Measurements from ENCODE around the gene MYO1D. TPM values are rescaled to one million over a fixed set of nuclear protein-coding genes. Genes with fewer than 3 reads are reported as not detected.

The MYO1D gene
- total and polyA plus RNA-seq, 2 donors (not counting 1 experiment from before 2014, with no cell fraction given), result 5.4 to 26.7 TPM

GRCh38 chr17:32502013-32502412 is 374.9 kb downstream of the MYO1D start:
- ChIA-PET CTCF (interaction anchor here (1.4 kb wide), 1 partner anchor 40 kb away, joined by 3 read pairs; no protein-coding TSS in a partner anchor), POLR2A (no interaction called here)
- intact Hi-C loops (cut with micrococcal nuclease), result no loop called here
- 100% methylated on average over 2 of the region's 3 CpGs for WGBS (ENCODE audit: insufficient coverage)
- H3K4me2 ChIP-seq (replicated peaks; ENCODE audit: low read depth, low read length, poor library complexity, severe bottlenecking), result no peak overlapping the region
- H3K27me3 ChIP-seq (replicated peaks in 1 of 4; ENCODE audit: control extremely low read depth in 1 of 4, control insufficient read depth in 3 of 4, insufficient read depth in 4 of 4, low read length in 3 of 4), result no peaks in the 10 kb centered on the region
- DNase-seq (no peak), ATAC-seq (ENCODE audit: low read depth) (no peak)
- H3K79me2 ChIP-seq (ENCODE audit: control insufficient read depth, insufficient read depth, low read length), result peaks cover 16% of the 10 kb centered on the region
- TF ChIP-seq EZH2 (IDR thresholded peaks at IDR 0.05; ENCODE audit: borderline replicate concordance, insufficient read depth, low read depth, low read length, poor library complexity, severe bottlenecking) (no peak), CTCF (IDR thresholded peaks at IDR 0.05) (no peak)
- H3K9me3 ChIP-seq (ENCODE audit: control extremely low read depth in 1 of 3, control insufficient read depth in 2 of 3, insufficient read depth in 1 of 3, low read length in 2 of 3), result no peaks in the 10 kb centered on the region
- H3K4me1 ChIP-seq (ENCODE audit: control insufficient read depth in 2 of 2, insufficient read depth in 2 of 2, low read length in 2 of 2), result peaks cover 41 to 47% of the 10 kb centered on the region in 2 donors
- H3K27me3 Mint-ChIP-seq, result no peaks in the 10 kb centered on the region
- no peak overlapping the region for H2AFZ ChIP-seq (ENCODE audit: insufficient read depth, low read depth, low read length, poor library complexity, severe bottlenecking)
- no peaks in the 10 kb centered on the region for H3K9me3 Mint-ChIP-seq (ENCODE audit: insufficient read depth)
- H3K4me1 Mint-ChIP-seq, result peaks cover 46% of the 10 kb centered on the region
- H3K4me3 Mint-ChIP-seq, result no peak overlapping the region
- peak overlapping the region in 1 of 2 donors; percentile 95 for H3K27ac ChIP-seq (ENCODE audit: low read length in 2 of 2)
- H4K20me1 ChIP-seq (ENCODE audit: control insufficient read depth, insufficient read depth, low read length, poor library complexity, severe bottlenecking), result no peaks in the 10 kb centered on the region
- H3K27ac Mint-ChIP-seq, result peak overlapping the region; percentile 63
- H3K9ac ChIP-seq (ENCODE audit: low read length), result no peak overlapping the region
- no peaks in the 10 kb centered on the region for H3K36me3 ChIP-seq (replicated peaks in 1 of 2; ENCODE audit: control extremely low read depth in 1 of 2, control insufficient read depth in 1 of 2, extremely low read depth in 1 of 2, insufficient read depth in 2 of 2, low read length in 1 of 2)
- no peak overlapping the region for H3K4me3 ChIP-seq (ENCODE audit: control extremely low read depth in 1 of 5, extremely low read depth in 1 of 5, insufficient read depth in 1 of 5, low read depth in 2 of 5, low read length in 4 of 5)

- DNase-seq (no peak), ATAC-seq (ENCODE audit: low read depth) (no peak)
- peaks cover 23% of the 10 kb centered on the region for H3K79me2 ChIP-seq (ENCODE audit: control insufficient read depth, insufficient read depth, low read length)
- POLR2A ChIA-PET, result no interaction called here
- no peak overlapping the region for H3K9ac ChIP-seq (ENCODE audit: low read length)
- peaks cover 42 to 47% of the 10 kb centered on the region in 2 donors for H3K4me1 ChIP-seq (ENCODE audit: control insufficient read depth in 2 of 2, insufficient read depth in 2 of 2, low read length in 2 of 2)
- CTCF ChIA-PET, result interaction anchor here (1.6 kb wide), 1 partner anchor 14 kb away, joined by 4 read pairs; no protein-coding TSS in a partner anchor
- no peaks in the 10 kb centered on the region for H3K36me3 ChIP-seq (replicated peaks in 1 of 2; ENCODE audit: control extremely low read depth in 1 of 2, control insufficient read depth in 1 of 2, extremely low read depth in 1 of 2, insufficient read depth in 2 of 2, low read length in 1 of 2)
- H3K27ac ChIP-seq (ENCODE audit: low read length in 2 of 2), result no peak overlapping the region
- H3K4me2 ChIP-seq (replicated peaks; ENCODE audit: low read depth, low read length, poor library complexity, severe bottlenecking), result no peak overlapping the region
- no peak overlapping the region for H3K4me3 Mint-ChIP-seq
- H4K20me1 ChIP-seq (ENCODE audit: control insufficient read depth, insufficient read depth, low read length, poor library complexity, severe bottlenecking), result no peaks in the 10 kb centered on the region
- H3K27me3 Mint-ChIP-seq, result no peaks in the 10 kb centered on the region
- H3K4me3 ChIP-seq (ENCODE audit: control extremely low read depth in 1 of 5, extremely low read depth in 1 of 5, insufficient read depth in 1 of 5, low read depth in 2 of 5, low read length in 4 of 5), result no peak overlapping the region
- no peaks in the 10 kb centered on the region for H3K27me3 ChIP-seq (replicated peaks in 1 of 4; ENCODE audit: control extremely low read depth in 1 of 4, control insufficient read depth in 3 of 4, insufficient read depth in 4 of 4, low read length in 3 of 4)
- no peak overlapping the region for H3K27ac Mint-ChIP-seq
- intact Hi-C loops (cut with micrococcal nuclease), result no loop called here
- no peak overlapping the region for H2AFZ ChIP-seq (ENCODE audit: insufficient read depth, low read depth, low read length, poor library complexity, severe bottlenecking)
- H3K9me3 Mint-ChIP-seq (ENCODE audit: insufficient read depth), result no peaks in the 10 kb centered on the region
- WGBS (ENCODE audit: insufficient coverage), result 95% methylated on average over 6 of the region's 9 CpGs
- TF ChIP-seq CTCF (IDR thresholded peaks at IDR 0.05), result no peak
- no peak for TF ChIP-seq EZH2 (IDR thresholded peaks at IDR 0.05; ENCODE audit: borderline replicate concordance, insufficient read depth, low read depth, low read length, poor library complexity, severe bottlenecking)
- H3K4me1 Mint-ChIP-seq, result peaks cover 37% of the 10 kb centered on the region
- peaks cover 0 to 5% (median 0%) of the 10 kb centered on the region in 3 donors for H3K9me3 ChIP-seq (ENCODE audit: control extremely low read depth in 1 of 3, control insufficient read depth in 2 of 3, insufficient read depth in 1 of 3, low read length in 2 of 3)
These were observed 378.5 kb downstream of the MYO1D start for GRCh38 chr17:32498391-32498790.
